K562 (cell line): ENCODE results near the gene FTO. TPM values are rescaled to one million over a fixed set of nuclear protein-coding genes. Genes with fewer than 3 reads are reported as not detected.

Experiments used
- CBX3 ChIP-seq, 2 experiments: IDR thresholded peaks; 1 replicate in 1 of 2; 2 replicates in 1 of 2; pipeline ENCODE4 v1.6.1; 2012; ENCODE audit warnings: inconsistent platforms in 2 of 2, low read length in 2 of 2, borderline replicate concordance in 1 of 2, control low read depth in 1 of 2
- FIP1L1 ChIP-seq: fragments of 200-400 bp; formaldehyde crosslinking; IDR thresholded peaks from 2 replicates; pipeline ENCODE4 v1.6.1; 2018; ENCODE audit warnings: mild to moderate bottlenecking, low read depth, low read length; ENCODE audit not compliant: poor library complexity, severe bottlenecking
- HDAC2 ChIP-seq: fragments of 450-650 bp; IDR thresholded peaks from 2 replicates; pipeline ENCODE4 v1.6.1; 2016; ENCODE audit warnings: mild to moderate bottlenecking
- HNRNPK ChIP-seq: fragments of 200-400 bp; formaldehyde crosslinking; IDR thresholded peaks from one replicate; pipeline ENCODE4 v1.6.1; 2018; ENCODE audit warnings: mild to moderate bottlenecking, low read depth, low read length; ENCODE audit not compliant: poor library complexity, severe bottlenecking
- MTA1 ChIP-seq: fragments of 450-650 bp; IDR thresholded peaks from 2 replicates; pipeline ENCODE4 v1.6.1; 2017; ENCODE audit warnings: borderline replicate concordance
- TRIM28 ChIP-seq: fragments of 450-650 bp; IDR thresholded peaks from 2 replicates; pipeline ENCODE4 v1.6.1; 2017
- ZBED1 ChIP-seq: IDR thresholded peaks from 2 replicates; pipeline ENCODE4 v1.6.1; 2014
- polyA plus RNA-seq, 8 experiments: library from polyadenylated mRNA; depleted of rRNA in 4 of 8; stranded (reverse) in 5 of 8; unstranded in 3 of 8; fragments of >200 nt; fragmentation: Nextera tagmentation in 2 of 8; fragmentation: Illumina TruSeq in 1 of 8; extraction: Ambion mirVana in 2 of 8; extraction: Trizol in 1 of 8; gene quantifications; 2 replicates each; pipeline versions ENCODE4 v1.2.1 to v1.2.3, GENCODE V29; 2011 to 2014; ENCODE audit warnings: inconsistent platforms in 1 of 8, missing spikeins in 1 of 8
- total RNA-seq, 7 experiments: library from RNA; depleted of rRNA in 6 of 7; stranded (reverse); fragments of >200 nt in 6 of 7; fragmentation: Illumina TruSeq in 2 of 7; extraction: Trizol in 2 of 7; gene quantifications; 2 replicates each; pipeline versions ENCODE4 v1.2.1 to v1.2.3, GENCODE V29; 2011 to 2021; ENCODE audit warnings: low replicate concordance in 1 of 7
- TF ChIP-seq, protein P1 (sequence below): sonication (generic); formaldehyde crosslinking; IDR thresholded peaks from 2 replicates; pipeline ENCODE4 v1.8.0; 2023; ENCODE audit warnings: missing genetic modification reagents, mild to moderate bottlenecking, borderline replicate concordance
- TF ChIP-seq, protein P2 (sequence below): sonication (generic); formaldehyde crosslinking; IDR thresholded peaks from 2 replicates; pipeline ENCODE4 v1.8.1; 2022; ENCODE audit warnings: missing genetic modification reagents
- TF ChIP-seq, protein P3 (sequence below): fragments of 250-450 bp; sonication (Bioruptor Pico); IDR thresholded peaks from 2 replicates; pipeline ENCODE4 v1.4.0; 2020
- TF ChIP-seq, protein P4 (sequence below), 3 experiments: IDR thresholded peaks in 2 of 3; conservative IDR thresholded peaks in 1 of 3; 2 replicates each; pipeline ENCODE4 v1.5.1; 2011 to 2012; ENCODE audit warnings: low read length in 3 of 3, mild to moderate bottlenecking in 3 of 3, control low read depth in 2 of 3, improper control_type of control experiment in 1 of 3, inconsistent platforms in 1 of 3, low read depth in 1 of 3, mixed read lengths in 1 of 3, moderate library complexity in 1 of 3; ENCODE audit not compliant: insufficient read depth in 2 of 3

The FTO gene
- total and polyA plus RNA-seq, 9 of the 15 experiments (the other 6 are each of a cell fraction or from before 2014, with no cell fraction given): 11.3 to 27.7 (median 25.5) TPM

DNA sequence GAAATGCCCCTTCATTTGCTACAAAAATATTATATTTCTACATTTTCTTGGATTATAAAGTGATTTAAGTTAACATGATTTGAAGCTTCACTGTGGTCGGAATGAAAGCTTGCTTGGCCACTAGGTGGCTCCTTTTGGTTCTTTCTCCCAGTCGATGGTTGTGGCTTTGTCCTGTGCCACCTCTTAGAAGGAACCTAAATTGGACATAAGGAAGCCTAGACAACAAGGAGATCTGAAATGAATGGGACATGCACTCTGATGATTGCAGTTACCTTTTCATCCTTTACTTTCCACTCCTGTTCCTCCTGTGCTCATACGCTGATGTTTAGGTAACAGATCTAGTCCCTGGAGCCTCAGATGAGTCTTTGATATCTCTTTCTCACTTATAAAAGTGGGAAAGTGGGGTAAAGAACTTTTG, 39.2 kb downstream of the FTO start (continued):
- TF ChIP-seq, protein P1, sequence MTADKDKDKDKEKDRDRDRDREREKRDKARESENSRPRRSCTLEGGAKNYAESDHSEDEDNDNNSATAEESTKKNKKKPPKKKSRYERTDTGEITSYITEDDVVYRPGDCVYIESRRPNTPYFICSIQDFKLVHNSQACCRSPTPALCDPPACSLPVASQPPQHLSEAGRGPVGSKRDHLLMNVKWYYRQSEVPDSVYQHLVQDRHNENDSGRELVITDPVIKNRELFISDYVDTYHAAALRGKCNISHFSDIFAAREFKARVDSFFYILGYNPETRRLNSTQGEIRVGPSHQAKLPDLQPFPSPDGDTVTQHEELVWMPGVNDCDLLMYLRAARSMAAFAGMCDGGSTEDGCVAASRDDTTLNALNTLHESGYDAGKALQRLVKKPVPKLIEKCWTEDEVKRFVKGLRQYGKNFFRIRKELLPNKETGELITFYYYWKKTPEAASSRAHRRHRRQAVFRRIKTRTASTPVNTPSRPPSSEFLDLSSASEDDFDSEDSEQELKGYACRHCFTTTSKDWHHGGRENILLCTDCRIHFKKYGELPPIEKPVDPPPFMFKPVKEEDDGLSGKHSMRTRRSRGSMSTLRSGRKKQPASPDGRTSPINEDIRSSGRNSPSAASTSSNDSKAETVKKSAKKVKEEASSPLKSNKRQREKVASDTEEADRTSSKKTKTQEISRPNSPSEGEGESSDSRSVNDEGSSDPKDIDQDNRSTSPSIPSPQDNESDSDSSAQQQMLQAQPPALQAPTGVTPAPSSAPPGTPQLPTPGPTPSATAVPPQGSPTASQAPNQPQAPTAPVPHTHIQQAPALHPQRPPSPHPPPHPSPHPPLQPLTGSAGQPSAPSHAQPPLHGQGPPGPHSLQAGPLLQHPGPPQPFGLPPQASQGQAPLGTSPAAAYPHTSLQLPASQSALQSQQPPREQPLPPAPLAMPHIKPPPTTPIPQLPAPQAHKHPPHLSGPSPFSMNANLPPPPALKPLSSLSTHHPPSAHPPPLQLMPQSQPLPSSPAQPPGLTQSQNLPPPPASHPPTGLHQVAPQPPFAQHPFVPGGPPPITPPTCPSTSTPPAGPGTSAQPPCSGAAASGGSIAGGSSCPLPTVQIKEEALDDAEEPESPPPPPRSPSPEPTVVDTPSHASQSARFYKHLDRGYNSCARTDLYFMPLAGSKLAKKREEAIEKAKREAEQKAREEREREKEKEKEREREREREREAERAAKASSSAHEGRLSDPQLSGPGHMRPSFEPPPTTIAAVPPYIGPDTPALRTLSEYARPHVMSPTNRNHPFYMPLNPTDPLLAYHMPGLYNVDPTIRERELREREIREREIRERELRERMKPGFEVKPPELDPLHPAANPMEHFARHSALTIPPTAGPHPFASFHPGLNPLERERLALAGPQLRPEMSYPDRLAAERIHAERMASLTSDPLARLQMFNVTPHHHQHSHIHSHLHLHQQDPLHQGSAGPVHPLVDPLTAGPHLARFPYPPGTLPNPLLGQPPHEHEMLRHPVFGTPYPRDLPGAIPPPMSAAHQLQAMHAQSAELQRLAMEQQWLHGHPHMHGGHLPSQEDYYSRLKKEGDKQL (CRISPR knock-in tag): no peak
- TF ChIP-seq ZBED1 (no peak), HNRNPK (no peak), TRIM28 (peak; percentile 83), FIP1L1 (no peak), MTA1 (no peak), CBX3 (IDR thresholded peaks at IDR 0.05; ENCODE audit: borderline replicate concordance in 1 of 2, low read length in 2 of 2) (peak in 1 of 2 experiments; percentile 39; a peak in 1 of 3 replicates), HDAC2 (no peak)
- TF ChIP-seq, protein P2, sequence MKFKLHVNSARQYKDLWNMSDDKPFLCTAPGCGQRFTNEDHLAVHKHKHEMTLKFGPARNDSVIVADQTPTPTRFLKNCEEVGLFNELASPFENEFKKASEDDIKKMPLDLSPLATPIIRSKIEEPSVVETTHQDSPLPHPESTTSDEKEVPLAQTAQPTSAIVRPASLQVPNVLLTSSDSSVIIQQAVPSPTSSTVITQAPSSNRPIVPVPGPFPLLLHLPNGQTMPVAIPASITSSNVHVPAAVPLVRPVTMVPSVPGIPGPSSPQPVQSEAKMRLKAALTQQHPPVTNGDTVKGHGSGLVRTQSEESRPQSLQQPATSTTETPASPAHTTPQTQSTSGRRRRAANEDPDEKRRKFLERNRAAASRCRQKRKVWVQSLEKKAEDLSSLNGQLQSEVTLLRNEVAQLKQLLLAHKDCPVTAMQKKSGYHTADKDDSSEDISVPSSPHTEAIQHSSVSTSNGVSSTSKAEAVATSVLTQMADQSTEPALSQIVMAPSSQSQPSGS (CRISPR knock-in tag): no peak
- TF ChIP-seq, protein P3, sequence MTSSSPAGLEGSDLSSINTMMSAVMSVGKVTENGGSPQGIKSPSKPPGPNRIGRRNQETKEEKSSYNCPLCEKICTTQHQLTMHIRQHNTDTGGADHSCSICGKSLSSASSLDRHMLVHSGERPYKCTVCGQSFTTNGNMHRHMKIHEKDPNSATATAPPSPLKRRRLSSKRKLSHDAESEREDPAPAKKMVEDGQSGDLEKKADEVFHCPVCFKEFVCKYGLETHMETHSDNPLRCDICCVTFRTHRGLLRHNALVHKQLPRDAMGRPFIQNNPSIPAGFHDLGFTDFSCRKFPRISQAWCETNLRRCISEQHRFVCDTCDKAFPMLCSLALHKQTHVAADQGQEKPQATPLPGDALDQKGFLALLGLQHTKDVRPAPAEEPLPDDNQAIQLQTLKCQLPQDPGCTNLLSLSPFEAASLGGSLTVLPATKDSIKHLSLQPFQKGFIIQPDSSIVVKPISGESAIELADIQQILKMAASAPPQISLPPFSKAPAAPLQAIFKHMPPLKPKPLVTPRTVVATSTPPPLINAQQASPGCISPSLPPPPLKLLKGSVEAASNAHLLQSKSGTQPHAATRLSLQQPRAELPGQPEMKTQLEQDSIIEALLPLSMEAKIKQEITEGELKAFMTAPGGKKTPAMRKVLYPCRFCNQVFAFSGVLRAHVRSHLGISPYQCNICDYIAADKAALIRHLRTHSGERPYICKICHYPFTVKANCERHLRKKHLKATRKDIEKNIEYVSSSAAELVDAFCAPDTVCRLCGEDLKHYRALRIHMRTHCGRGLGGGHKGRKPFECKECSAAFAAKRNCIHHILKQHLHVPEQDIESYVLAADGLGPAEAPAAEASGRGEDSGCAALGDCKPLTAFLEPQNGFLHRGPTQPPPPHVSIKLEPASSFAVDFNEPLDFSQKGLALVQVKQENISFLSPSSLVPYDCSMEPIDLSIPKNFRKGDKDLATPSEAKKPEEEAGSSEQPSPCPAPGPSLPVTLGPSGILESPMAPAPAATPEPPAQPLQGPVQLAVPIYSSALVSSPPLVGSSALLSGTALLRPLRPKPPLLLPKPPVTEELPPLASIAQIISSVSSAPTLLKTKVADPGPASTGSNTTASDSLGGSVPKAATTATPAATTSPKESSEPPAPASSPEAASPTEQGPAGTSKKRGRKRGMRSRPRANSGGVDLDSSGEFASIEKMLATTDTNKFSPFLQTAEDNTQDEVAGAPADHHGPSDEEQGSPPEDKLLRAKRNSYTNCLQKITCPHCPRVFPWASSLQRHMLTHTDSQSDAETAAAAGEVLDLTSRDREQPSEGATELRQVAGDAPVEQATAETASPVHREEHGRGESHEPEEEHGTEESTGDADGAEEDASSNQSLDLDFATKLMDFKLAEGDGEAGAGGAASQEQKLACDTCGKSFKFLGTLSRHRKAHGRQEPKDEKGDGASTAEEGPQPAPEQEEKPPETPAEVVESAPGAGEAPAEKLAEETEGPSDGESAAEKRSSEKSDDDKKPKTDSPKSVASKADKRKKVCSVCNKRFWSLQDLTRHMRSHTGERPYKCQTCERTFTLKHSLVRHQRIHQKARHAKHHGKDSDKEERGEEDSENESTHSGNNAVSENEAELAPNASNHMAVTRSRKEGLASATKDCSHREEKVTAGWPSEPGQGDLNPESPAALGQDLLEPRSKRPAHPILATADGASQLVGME (CRISPR knock-in tag): no peak
- TF ChIP-seq, protein P4, sequence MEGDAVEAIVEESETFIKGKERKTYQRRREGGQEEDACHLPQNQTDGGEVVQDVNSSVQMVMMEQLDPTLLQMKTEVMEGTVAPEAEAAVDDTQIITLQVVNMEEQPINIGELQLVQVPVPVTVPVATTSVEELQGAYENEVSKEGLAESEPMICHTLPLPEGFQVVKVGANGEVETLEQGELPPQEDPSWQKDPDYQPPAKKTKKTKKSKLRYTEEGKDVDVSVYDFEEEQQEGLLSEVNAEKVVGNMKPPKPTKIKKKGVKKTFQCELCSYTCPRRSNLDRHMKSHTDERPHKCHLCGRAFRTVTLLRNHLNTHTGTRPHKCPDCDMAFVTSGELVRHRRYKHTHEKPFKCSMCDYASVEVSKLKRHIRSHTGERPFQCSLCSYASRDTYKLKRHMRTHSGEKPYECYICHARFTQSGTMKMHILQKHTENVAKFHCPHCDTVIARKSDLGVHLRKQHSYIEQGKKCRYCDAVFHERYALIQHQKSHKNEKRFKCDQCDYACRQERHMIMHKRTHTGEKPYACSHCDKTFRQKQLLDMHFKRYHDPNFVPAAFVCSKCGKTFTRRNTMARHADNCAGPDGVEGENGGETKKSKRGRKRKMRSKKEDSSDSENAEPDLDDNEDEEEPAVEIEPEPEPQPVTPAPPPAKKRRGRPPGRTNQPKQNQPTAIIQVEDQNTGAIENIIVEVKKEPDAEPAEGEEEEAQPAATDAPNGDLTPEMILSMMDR (IDR thresholded peaks at IDR 0.05 in 2 of 3, conservative IDR thresholded peaks at IDR 0.05 in 1 of 3; ENCODE audit: insufficient read depth in 2 of 3, low read depth in 1 of 3, low read length in 3 of 3): peak; percentile 45 to 74 (median 66); a peak in 5 of 6 replicates
